ENCODE results near the gene TRIM38. TPM values are rescaled to one million over a fixed set of nuclear protein-coding genes. Genes with fewer than 3 reads are reported as not detected.
"Not testable (repeated sequence)": the region's sequence is repeated elsewhere in the genome, so short reads cannot be mapped to it uniquely, and the experiment has no call there.

TRIM38 gene
- total RNA-seq, 1 experiment from 2014 or later = 5.4 TPM

DNA sequence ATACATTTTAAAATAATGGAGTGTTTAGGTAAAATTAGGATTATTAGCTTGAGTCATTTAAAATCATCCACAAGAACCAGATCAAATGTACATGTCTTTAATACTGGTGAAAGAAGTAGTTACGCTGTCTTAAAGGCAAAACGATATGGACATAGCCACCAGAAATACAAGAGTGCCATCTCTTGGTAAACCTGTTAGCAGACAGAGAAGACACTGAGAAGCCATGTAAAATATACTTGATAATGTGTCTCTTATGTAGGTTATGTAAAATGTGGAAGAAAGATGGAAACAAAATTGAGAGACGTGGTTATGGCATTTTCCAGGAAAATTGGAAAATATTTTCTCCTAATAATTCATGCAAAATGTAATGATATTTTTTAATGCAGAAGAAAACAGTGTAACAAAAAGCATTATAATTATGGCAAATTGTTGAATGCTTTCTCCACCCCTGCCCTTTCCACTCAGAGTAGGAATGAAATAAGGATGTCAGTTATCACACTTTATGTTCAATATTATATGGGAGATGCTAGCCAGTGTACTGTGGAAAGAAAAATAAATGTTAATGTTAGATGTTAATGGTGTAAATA, 19.9 kb upstream of the TRIM38 start:
- H3K9me3 Mint-ChIP-seq (ENCODE audit: unreplicated experiment) = peaks cover 13% of the 10 kb centered on the region
- H3K4me1 Mint-ChIP-seq (ENCODE audit: insufficient read depth, unreplicated experiment) = no peaks in the 10 kb centered on the region
- BruUV-seq (replicated peaks) = no TSS peak
- CTCF ChIA-PET = interaction anchor here (0.7 to 1.1 kb wide), 6 partner anchors 15 to 506 kb away, joined by 3 to 5 read pairs (median 3); no protein-coding TSS in a partner anchor
- POLR2A ChIA-PET = interaction anchor here (1.0 kb wide), 1 partner anchor 17 kb away, joined by 3 read pairs; no protein-coding TSS in a partner anchor
- peak; percentile 60 for DNase-seq (ENCODE audit: unreplicated experiment)
- no peak overlapping the region for H3K27ac Mint-ChIP-seq (ENCODE audit: low read depth, unreplicated experiment)
- intact Hi-C loops (cut with micrococcal nuclease) = loop anchor here (1.0 to 5.0 kb wide), 3 partner anchors 50 to 222 kb away; no protein-coding TSS in a partner anchor
- TF ChIP-seq, protein P1, sequence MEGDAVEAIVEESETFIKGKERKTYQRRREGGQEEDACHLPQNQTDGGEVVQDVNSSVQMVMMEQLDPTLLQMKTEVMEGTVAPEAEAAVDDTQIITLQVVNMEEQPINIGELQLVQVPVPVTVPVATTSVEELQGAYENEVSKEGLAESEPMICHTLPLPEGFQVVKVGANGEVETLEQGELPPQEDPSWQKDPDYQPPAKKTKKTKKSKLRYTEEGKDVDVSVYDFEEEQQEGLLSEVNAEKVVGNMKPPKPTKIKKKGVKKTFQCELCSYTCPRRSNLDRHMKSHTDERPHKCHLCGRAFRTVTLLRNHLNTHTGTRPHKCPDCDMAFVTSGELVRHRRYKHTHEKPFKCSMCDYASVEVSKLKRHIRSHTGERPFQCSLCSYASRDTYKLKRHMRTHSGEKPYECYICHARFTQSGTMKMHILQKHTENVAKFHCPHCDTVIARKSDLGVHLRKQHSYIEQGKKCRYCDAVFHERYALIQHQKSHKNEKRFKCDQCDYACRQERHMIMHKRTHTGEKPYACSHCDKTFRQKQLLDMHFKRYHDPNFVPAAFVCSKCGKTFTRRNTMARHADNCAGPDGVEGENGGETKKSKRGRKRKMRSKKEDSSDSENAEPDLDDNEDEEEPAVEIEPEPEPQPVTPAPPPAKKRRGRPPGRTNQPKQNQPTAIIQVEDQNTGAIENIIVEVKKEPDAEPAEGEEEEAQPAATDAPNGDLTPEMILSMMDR (IDR thresholded peaks at IDR 0.05; ENCODE audit: unreplicated experiment) = peak; percentile 43
- no peaks in the 10 kb centered on the region for H3K27me3 Mint-ChIP-seq (ENCODE audit: insufficient read depth, unreplicated experiment)
- no peaks in the 10 kb centered on the region for H3K36me3 Mint-ChIP-seq (ENCODE audit: insufficient read depth, unreplicated experiment)
- no peak overlapping the region for H3K4me3 Mint-ChIP-seq (ENCODE audit: unreplicated experiment)

DNA sequence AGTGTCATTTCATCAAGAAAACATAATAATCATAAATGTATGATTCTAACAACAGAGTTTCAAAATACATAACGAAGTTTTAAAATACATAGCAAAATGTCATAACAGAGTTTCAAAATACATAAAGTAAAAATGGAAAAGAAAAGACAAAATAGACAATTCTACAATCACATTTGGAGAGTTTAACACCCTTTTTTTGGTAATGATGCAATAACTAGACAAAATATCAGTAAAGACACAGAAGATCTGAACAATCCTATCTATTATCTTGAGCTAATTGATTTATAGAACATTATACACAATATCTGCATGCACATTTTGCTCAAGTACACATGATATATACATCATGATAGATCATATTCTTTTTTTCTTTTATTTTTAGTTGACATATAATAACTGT, 18.7 kb upstream of the TRIM38 start:
- Mint-ChIP-seq H3K27ac (ENCODE audit: low read depth, unreplicated experiment) (no peak overlapping the region), H3K36me3 (ENCODE audit: insufficient read depth, unreplicated experiment) (no peaks in the 10 kb centered on the region), H3K4me1 (ENCODE audit: insufficient read depth, unreplicated experiment) (no peaks in the 10 kb centered on the region), H3K27me3 (ENCODE audit: insufficient read depth, unreplicated experiment) (no peaks in the 10 kb centered on the region), H3K4me3 (ENCODE audit: unreplicated experiment) (no peak overlapping the region), H3K9me3 (ENCODE audit: unreplicated experiment) (peaks cover 13% of the 10 kb centered on the region)
- BruUV-seq (replicated peaks) = no TSS peak
- DNase-seq (ENCODE audit: unreplicated experiment) = no peak
- TF ChIP-seq, protein P1 (IDR thresholded peaks at IDR 0.05; ENCODE audit: unreplicated experiment) = no peak
- intact Hi-C loops (cut with micrococcal nuclease) = loop anchor here (5.0 kb wide), 1 partner anchor 52 kb away; no protein-coding TSS in a partner anchor
- ChIA-PET POLR2A (no interaction called here), CTCF (interaction anchor here (0.9 kb wide), 1 partner anchor 224 kb away, joined by 4 read pairs; no protein-coding TSS in a partner anchor)

DNA sequence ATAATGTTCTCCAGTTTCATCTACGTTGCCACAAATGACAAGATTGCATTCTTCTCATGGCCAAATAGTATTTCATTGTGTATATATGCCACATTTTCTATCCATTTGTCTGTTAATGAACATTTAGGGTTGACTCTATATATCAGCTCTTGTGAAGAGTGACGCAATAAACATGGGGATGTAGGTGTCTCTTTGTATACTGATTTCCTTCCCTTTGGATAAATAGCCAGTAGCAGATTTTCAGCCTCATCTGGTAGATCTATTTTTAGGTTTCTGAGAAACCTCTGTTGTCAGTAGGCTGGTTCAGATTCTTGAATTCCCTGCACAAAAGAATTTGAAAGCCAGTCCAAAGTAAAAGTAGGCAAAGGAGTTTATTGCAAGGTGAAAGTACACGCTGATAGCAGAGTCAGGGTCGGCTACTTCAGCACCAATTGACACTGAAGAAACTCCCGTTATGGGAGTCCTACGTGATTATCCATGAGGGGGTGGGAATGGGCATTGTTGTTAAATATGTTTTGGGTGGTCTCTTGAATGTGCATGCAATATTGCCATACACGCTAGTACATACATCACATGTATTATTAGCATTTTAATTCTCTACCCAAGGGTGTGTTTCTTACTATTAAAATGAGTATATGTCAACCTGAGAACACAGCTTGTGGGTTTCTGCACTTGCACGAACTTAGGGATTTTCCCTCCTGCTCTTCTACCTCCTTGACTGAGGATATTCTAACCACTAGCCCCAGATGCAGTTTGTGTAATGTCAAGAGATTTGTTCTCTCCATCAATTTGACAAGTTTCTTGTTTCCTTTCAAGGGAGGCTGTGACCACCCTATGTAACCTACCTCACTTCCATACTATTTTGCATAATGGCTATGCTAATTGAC, 17.7 kb upstream of the TRIM38 start:
- intact Hi-C loops (cut with micrococcal nuclease) = loop anchor here (5.0 kb wide), 1 partner anchor 53 kb away; no protein-coding TSS in a partner anchor
- ChIA-PET CTCF (no interaction called here), POLR2A (no interaction called here)
- no peak overlapping the region for H3K27ac Mint-ChIP-seq (ENCODE audit: low read depth, unreplicated experiment)
- no TSS peak for BruUV-seq (replicated peaks)
- no peaks in the 10 kb centered on the region for H3K36me3 Mint-ChIP-seq (ENCODE audit: insufficient read depth, unreplicated experiment)
- H3K4me3 Mint-ChIP-seq (ENCODE audit: unreplicated experiment) = no peak overlapping the region
- H3K4me1 Mint-ChIP-seq (ENCODE audit: insufficient read depth, unreplicated experiment) = no peaks in the 10 kb centered on the region
- H3K9me3 Mint-ChIP-seq (ENCODE audit: unreplicated experiment) = peaks cover 13% of the 10 kb centered on the region
- H3K27me3 Mint-ChIP-seq (ENCODE audit: insufficient read depth, unreplicated experiment) = no peaks in the 10 kb centered on the region
- no peak for DNase-seq (ENCODE audit: unreplicated experiment)
- TF ChIP-seq, protein P1 (IDR thresholded peaks at IDR 0.05; ENCODE audit: unreplicated experiment) = no peak

DNA sequence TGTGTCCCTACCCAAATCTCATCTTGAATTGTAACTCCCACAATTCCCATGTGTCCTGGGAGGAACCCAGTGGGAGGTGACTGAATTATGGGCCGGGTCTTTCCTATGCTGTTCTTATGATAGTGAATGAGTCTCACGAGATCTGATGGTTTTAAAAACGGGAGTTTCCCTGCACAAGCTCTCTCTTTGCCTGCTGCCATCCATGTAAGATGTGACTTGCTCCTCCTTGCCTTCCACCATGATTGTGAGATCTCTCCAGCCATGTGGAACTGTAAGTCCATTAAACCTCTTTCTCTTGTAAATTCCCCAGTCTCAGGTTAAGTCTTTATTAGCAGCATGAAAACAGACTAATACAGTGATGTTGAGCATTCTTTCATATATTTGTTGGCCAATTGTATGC, 16.9 kb upstream of the TRIM38 start:
- not testable (repeated sequence) for H3K36me3 Mint-ChIP-seq (ENCODE audit: insufficient read depth, unreplicated experiment); H3K27me3 Mint-ChIP-seq (ENCODE audit: insufficient read depth, unreplicated experiment)

More for the DNA sequence above, 16.9 kb upstream of the TRIM38 start:
- BruUV-seq (replicated peaks); CTCF ChIA-PET; intact Hi-C loops (cut with micrococcal nuclease); DNase-seq (ENCODE audit: unreplicated experiment); H3K4me1 Mint-ChIP-seq (ENCODE audit: insufficient read depth, unreplicated experiment); H3K4me3 Mint-ChIP-seq (ENCODE audit: unreplicated experiment); POLR2A ChIA-PET; H3K27ac Mint-ChIP-seq (ENCODE audit: low read depth, unreplicated experiment): not testable (repeated sequence)
- peaks cover 13% of the 10 kb centered on the region for H3K9me3 Mint-ChIP-seq (ENCODE audit: unreplicated experiment)
